Right ventricle myocardium inferior (tissue), 1 donor: ENCODE results near the gene HUWE1. TPM values are rescaled to one million over a fixed set of nuclear protein-coding genes. Genes with fewer than 3 reads are reported as not detected.

Experiments used
- ATAC-seq: fragments of 200-7000 bp; cut with Tn5 transposase; one replicate; pipeline ENCODE4 v1.9.1; 2020; ENCODE audit warnings: mild to moderate bottlenecking, moderate library complexity
- DNase-seq: peaks from one replicate; pipeline ENCODE4 v3.0.0; 2021; ENCODE audit errors: missing footprints
- intact Hi-C: fragments of 100-400 bp; cut with DNase I; formaldehyde crosslinking; loops from one replicate; pipeline ENCODE4 v1.11.0; 2022
- total RNA-seq: library from RNA; stranded (reverse); fragmentation: NEBNext Ultra II Directional; extraction: Animal tissue kit (Norgen Biotek cat#: 25700); gene quantifications from one replicate; pipeline ENCODE4 v1.2.1, GENCODE V29; 2021
- donor health status: DM: no; HTN: yes; CAD: no; lungs with severe emphysema.

The HUWE1 gene
- total RNA-seq, 1 donor from 2014 or later: 107 TPM

GRCh38 chrX:53694642-53695041 is 8.1 kb upstream of the HUWE1 start:
- ATAC-seq (no peak), DNase-seq (no peak)
- intact Hi-C loops: no loop called here

GRCh38 chrX:53688300-53688699 is 1.8 kb upstream of the HUWE1 start:
- ATAC-seq (no peak), DNase-seq (no peak)
- intact Hi-C loops: loop anchor here (10.0 kb wide), 1 partner anchor 357 kb away; the partner anchor contains the start of gene PHF8

GRCh38 chrX:53685711-53686110 is 808 bp downstream of the HUWE1 start:
- DNase-seq (no peak), ATAC-seq (no peak)
- intact Hi-C loops: loop anchor here (10.0 kb wide), 1 partner anchor 359 kb away; the partner anchor contains the start of gene PHF8

GRCh38 chrX:53684415-53685192 is 1.9 kb downstream of the HUWE1 start:
- DNase-seq: no peak
- no peak for ATAC-seq
- intact Hi-C loops: loop anchor here (10.0 kb wide), 1 partner anchor 360 kb away; the partner anchor contains the start of gene PHF8

GRCh38 chrX:53683556-53684414 is 2.7 kb downstream of the HUWE1 start:
- DNase-seq (peak; percentile 94), ATAC-seq (peak; percentile 91)
- intact Hi-C loops: loop anchor here (10.0 kb wide), 1 partner anchor 361 kb away; the partner anchor contains the start of gene PHF8

GRCh38 chrX:53682885-53683555 is 3.5 kb downstream of the HUWE1 start:
- no peak for ATAC-seq
- DNase-seq: no peak
- intact Hi-C loops: loop anchor here (10.0 kb wide), 1 partner anchor 362 kb away; the partner anchor contains the start of gene PHF8

GRCh38 chrX:53681661-53682060 is 4.9 kb downstream of the HUWE1 start:
- DNase-seq (no peak), ATAC-seq (no peak)
- intact Hi-C loops: loop anchor here (10.0 kb wide), 1 partner anchor 363 kb away; the partner anchor contains the start of gene PHF8

GRCh38 chrX:53678667-53679066 is 7.9 kb downstream of the HUWE1 start:
- no peak for DNase-seq
- no peak for ATAC-seq
- intact Hi-C loops: no loop called here

GRCh38 chrX:53677286-53677685 is 9.2 kb downstream of the HUWE1 start:
- intact Hi-C loops: no loop called here
- ATAC-seq (no peak), DNase-seq (no peak)

- intact Hi-C loops: no loop called here
- ATAC-seq (no peak), DNase-seq (no peak)
Observed at GRCh38 chrX:53674581-53674980, 11.9 kb downstream of the HUWE1 start.

GRCh38 chrX:53669258-53669657 is 17.3 kb downstream of the HUWE1 start:
- intact Hi-C loops: no loop called here
- DNase-seq (no peak), ATAC-seq (no peak)

- DNase-seq: no peak
- no peak for ATAC-seq
- intact Hi-C loops: no loop called here
Observed at GRCh38 chrX:53666171-53666570, 20.3 kb downstream of the HUWE1 start.

GRCh38 chrX:53660004-53660403 is 26.5 kb downstream of the HUWE1 start:
- intact Hi-C loops: no loop called here
- DNase-seq: no peak
- no peak for ATAC-seq

- no peak for DNase-seq
- no peak for ATAC-seq
- intact Hi-C loops: no loop called here
Observed at GRCh38 chrX:53659039-53659438, 27.5 kb downstream of the HUWE1 start.

GRCh38 chrX:53656845-53657244 is 29.7 kb downstream of the HUWE1 start:
- DNase-seq (no peak), ATAC-seq (no peak)
- intact Hi-C loops: no loop called here

GRCh38 chrX:53654376-53654775 is 32.1 kb downstream of the HUWE1 start:
- intact Hi-C loops: no loop called here
- DNase-seq: no peak
- ATAC-seq: no peak

- DNase-seq (no peak), ATAC-seq (no peak)
- intact Hi-C loops: no loop called here
Observed at GRCh38 chrX:53644751-53645150, 41.8 kb downstream of the HUWE1 start.

GRCh38 chrX:53642337-53642736 is 44.2 kb downstream of the HUWE1 start:
- ATAC-seq: no peak
- no peak for DNase-seq
- intact Hi-C loops: no loop called here

- DNase-seq: no peak
- intact Hi-C loops: no loop called here
- ATAC-seq: no peak
Observed at GRCh38 chrX:53639257-53639656, 47.3 kb downstream of the HUWE1 start.
